ENCODE data around the gene GFOD2. TPM values are rescaled to one million over a fixed set of nuclear protein-coding genes. Genes with fewer than 3 reads are reported as not detected.
A peak's percentile ranks its signal among the peaks of the same experiment; 100 is the strongest.

GFOD2 gene
- total RNA-seq, 2 experiments from 2014 or later: 7.3 to 8.2 TPM

DNA sequence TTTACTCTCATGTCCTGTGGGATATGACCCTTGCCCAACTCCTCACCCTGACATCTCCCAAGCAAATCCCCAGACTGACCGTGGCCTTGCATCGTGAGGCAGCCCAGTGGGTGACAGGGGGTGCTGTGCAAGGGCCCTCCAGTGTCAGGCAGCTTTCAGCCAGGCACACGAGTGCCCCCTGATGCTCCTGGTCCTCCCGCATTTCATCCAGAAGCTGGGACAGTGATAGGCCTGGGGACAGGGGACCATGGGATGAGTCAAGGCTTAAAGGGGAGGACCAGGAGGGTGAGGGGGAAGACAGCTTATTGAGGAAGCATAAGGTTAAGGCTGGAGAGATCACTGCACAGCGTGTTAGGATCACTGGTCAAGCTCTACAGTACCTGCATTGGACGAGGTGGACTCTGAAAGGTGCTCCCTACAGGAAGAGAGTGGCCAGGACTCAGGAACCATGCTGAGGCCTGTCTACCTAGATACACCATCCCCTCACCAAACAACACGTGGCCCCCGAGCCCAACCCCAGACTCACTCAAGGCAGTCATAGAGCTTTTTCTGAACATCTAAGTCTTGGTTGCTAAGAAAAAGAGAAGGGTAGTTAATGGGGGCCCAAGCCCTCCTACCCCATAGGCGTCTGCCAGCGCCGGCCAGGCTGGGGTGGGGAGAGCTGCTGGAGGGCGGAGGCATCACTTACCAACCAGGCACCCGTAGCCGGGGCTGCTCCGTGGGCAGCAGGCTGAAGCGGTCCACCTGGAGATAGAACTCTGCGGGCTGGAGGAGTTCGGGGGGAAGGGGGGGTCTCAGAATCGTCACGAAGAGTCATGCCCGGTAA is 60.1 kb downstream of the GFOD2 start:
- no peaks in the 10 kb centered on the region for H3K9me3 Mint-ChIP-seq
- H3K27ac Mint-ChIP-seq: peak overlapping the region; percentile 92
- H3K4me1 Mint-ChIP-seq (ENCODE audit: low read depth): peaks cover 21% of the 10 kb centered on the region
- no peak for DNase-seq
- no peaks in the 10 kb centered on the region for H3K27me3 Mint-ChIP-seq (ENCODE audit: low read depth)
- peaks cover 10% of the 10 kb centered on the region for H3K36me3 Mint-ChIP-seq (ENCODE audit: low read depth)
- peak overlapping the region; percentile 90 for H3K4me3 Mint-ChIP-seq
- intact Hi-C loops (cut with micrococcal nuclease): no loop called here
- CTCF ChIA-PET: interaction anchor here (0.6 to 4.6 kb wide), 8 partner anchors 9 to 182 kb away, joined by 3 to 26 read pairs (median 8); partner anchors contain the start of genes CARMIL2 and CTCF

DNA sequence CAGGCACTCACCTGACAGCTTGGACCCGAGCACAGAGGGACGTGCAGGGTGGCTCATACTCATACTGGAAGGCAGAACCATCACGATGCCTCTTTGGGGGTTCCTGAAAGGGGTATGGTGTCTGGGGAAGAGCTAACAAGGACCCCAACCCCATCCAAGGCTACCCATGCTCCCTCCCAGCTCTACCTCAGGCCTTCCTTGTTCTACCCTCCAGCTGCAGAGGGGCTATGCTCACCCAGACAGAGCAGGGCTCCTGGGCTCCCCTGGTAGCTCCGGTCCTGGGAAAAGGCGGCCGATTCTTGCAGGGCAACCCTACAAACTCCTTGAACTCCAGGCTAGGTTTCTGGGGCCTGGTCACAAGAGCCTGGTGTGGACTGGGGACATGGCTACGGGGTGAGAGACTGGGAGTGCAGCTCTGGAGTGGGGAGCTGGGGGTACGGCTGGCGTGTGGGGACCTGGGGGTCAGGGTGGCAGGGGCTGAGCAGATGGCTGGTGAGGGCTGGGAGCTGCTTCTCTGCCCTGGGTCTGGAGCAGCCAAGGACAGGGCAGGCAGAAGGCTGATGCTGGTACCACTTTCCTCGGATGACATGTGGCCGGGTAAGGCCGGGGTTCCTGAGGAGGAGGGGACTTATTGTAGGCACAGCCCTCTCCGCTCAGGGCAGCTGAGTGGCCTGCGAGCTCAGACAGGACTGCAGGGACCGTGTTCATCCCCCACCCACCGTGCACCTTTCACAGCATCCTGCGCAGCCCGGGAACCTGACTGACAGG is 61.2 kb downstream of the GFOD2 start:
- Mint-ChIP-seq H3K27ac (no peak overlapping the region), H3K36me3 (ENCODE audit: low read depth) (peaks cover 10% of the 10 kb centered on the region), H3K4me1 (ENCODE audit: low read depth) (peaks cover 21% of the 10 kb centered on the region), H3K4me3 (no peak overlapping the region), H3K27me3 (ENCODE audit: low read depth) (no peaks in the 10 kb centered on the region), H3K9me3 (no peaks in the 10 kb centered on the region)
- no peak for DNase-seq
- CTCF ChIA-PET: interaction anchor here (0.5 to 4.6 kb wide), 8 partner anchors 8 to 157 kb away, joined by 3 to 26 read pairs (median 8); partner anchors contain the start of genes CARMIL2 and CTCF
- intact Hi-C loops (cut with micrococcal nuclease): no loop called here

DNA sequence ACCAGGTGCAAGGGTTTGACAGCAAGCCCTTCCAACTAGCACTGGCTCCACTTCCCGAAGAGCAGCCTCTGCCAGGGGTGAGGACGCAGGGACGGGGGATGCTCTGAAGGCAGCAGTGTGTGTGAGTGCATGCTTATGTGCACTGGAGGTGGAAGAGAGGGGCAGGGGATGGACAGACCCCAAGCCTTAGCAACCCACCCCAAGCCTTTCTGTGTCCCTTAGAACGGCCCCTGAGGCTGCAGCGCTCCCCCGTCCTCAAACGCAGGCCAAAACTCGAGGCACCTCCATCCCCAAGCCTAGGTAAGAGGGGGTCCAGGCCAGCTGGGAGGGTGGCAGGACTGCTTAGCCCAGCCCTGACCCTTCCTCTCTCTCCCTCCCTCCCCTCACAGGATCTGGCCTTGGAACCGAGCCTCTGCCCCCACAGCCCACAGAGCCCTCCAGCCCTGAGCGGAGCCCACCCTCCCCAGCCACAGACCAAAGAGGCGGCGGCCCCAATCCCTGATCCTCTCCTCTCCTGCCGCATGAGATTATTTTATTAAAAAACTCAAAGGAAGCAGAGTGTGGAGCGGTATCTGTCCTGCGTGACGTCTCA is 62.0 kb downstream of the GFOD2 start:
- Mint-ChIP-seq H3K36me3 (ENCODE audit: low read depth) (peaks cover 12% of the 10 kb centered on the region), H3K27ac (no peak overlapping the region), H3K4me1 (ENCODE audit: low read depth) (peaks cover 21% of the 10 kb centered on the region), H3K9me3 (no peaks in the 10 kb centered on the region), H3K4me3 (no peak overlapping the region), H3K27me3 (ENCODE audit: low read depth) (no peaks in the 10 kb centered on the region)
- CTCF ChIA-PET: interaction anchor here (2.3 to 4.6 kb wide), 2 partner anchors 13 to 136 kb away, joined by 14 to 26 read pairs; partner anchors contain the start of gene CARMIL2
- DNase-seq: no peak
- intact Hi-C loops (cut with micrococcal nuclease): no loop called here

DNA sequence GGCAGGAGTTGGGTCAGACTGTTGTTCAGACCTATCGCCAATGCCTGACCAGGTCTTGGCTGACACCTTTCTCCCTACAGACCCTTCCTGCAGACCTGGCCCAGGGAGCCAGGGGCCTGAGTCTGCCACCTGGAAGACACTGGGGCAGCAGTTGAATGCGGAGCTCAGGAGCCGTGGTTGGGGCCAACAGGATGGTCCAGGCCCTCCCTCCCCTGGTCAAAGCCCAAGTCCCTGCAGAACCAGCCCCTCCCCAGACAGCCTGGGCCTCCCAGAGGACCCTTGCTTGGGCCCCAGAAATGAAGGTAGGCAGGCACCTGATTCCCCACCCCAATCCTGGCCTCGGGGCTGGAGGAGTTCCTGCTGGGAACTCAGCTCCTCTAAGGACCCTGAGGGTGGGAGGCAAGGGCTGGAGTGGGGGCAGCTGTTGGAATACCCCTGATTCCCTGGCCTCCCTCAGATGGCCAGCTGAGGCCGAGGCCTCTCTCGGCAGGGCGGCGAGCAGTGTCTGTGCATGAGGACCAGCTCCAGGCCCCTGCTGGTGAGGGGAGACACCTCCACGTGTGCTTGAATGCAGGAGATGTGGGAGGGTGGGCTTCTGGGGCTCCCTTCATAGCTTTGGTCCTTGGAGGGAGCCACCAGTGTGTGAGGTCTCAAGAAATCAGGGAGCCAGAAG is 62.6 kb downstream of the GFOD2 start:
- CTCF ChIA-PET: no interaction called here
- no peak overlapping the region for H3K4me3 Mint-ChIP-seq
- H3K36me3 Mint-ChIP-seq (ENCODE audit: low read depth): peaks cover 17% of the 10 kb centered on the region
- intact Hi-C loops (cut with micrococcal nuclease): no loop called here
- no peak overlapping the region for H3K27ac Mint-ChIP-seq
- no peaks in the 10 kb centered on the region for H3K27me3 Mint-ChIP-seq (ENCODE audit: low read depth)
- no peak for DNase-seq
- no peaks in the 10 kb centered on the region for H3K9me3 Mint-ChIP-seq
- peaks cover 20% of the 10 kb centered on the region for H3K4me1 Mint-ChIP-seq (ENCODE audit: low read depth)

DNA sequence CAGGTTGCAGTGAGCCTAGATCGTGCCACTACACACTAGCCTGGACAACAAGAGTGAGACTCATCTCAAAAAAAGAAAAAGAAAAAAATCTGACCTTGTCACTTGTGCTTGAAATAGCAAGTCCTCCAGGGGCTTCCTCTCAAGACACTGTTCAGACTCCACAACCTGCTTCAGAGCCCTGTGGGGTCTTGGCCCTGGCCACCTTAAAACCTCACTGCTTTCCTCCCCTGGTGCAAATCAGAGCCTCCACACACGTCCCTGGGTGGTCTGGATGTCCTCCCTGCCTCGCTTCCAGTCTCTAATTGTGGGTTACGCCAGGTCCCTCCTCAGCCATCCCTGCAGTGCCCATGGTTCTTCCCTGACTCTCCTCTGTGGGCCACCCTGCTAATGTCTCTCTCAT is 63.8 kb downstream of the GFOD2 start:
- no peak overlapping the region for H3K4me3 Mint-ChIP-seq
- H3K9me3 Mint-ChIP-seq: no peaks in the 10 kb centered on the region
- CTCF ChIA-PET: no interaction called here
- no peaks in the 10 kb centered on the region for H3K27me3 Mint-ChIP-seq (ENCODE audit: low read depth)
- peaks cover 18% of the 10 kb centered on the region for H3K4me1 Mint-ChIP-seq (ENCODE audit: low read depth)
- H3K27ac Mint-ChIP-seq: no peak overlapping the region
- intact Hi-C loops (cut with micrococcal nuclease): no loop called here
- DNase-seq: no peak
- H3K36me3 Mint-ChIP-seq (ENCODE audit: low read depth): peaks cover 22% of the 10 kb centered on the region

DNA sequence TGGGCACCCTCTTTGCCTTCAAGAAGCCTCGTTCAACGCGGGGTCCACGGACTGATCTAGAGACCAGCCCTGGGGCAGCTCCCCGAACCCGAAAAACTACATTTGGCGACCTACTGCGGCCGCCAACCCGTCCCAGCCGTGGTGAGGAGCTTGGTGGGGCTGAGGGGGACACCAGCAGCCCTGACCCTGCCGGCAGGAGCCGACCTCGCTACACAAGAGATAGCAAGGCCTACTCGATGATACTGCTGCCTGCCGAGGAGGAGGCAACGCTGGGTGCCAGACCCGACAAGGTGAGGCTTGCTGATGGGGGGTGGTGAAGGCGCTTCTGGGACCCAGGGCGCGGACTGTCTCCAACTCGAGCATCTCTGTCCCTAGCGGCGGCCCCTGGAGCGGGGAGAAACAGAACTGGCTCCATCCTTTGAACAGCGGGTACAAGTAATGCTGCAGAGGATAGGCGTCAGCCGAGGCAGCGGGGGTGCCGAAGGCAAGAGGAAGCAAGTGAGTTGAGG is 64.7 kb downstream of the GFOD2 start:
- no peaks in the 10 kb centered on the region for H3K27me3 Mint-ChIP-seq (ENCODE audit: low read depth)
- CTCF ChIA-PET: no interaction called here
- H3K4me1 Mint-ChIP-seq (ENCODE audit: low read depth): peaks cover 21% of the 10 kb centered on the region
- H3K9me3 Mint-ChIP-seq: no peaks in the 10 kb centered on the region
- H3K36me3 Mint-ChIP-seq (ENCODE audit: low read depth): peaks cover 28% of the 10 kb centered on the region
- no peak for DNase-seq
- no peak overlapping the region for H3K27ac Mint-ChIP-seq
- intact Hi-C loops (cut with micrococcal nuclease): no loop called here
- no peak overlapping the region for H3K4me3 Mint-ChIP-seq

DNA sequence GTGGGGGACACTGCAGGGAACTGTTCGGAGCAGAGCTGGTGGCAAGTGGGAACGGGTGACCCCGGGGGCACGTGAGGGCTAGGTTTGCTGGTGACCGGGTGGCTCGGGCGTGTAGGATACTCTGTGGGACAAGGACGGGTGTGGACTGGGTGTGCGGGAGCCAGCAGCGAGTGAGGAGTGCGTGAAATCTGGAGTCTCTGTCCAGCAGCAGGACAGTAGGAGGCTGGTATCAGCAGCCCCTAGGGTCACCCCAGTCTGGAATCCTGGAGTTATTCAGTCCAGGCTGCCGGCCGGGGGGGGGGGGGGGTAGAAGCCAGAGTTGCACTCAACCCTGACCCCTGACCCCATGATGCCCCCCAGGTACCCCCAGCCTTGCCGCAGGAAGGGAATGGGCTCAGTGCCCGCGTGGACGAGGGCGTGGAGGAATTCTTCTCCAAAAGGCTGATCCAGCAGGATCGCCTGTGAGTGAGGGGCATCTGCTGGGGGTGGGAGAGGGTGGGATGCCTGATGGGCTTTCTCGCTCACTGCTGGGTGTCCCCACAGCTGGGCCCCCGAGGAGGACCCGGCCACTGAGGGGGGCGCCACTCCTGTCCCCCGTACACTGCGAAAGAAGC is 65.2 kb downstream of the GFOD2 start:
- intact Hi-C loops (cut with micrococcal nuclease): no loop called here
- Mint-ChIP-seq H3K4me1 (ENCODE audit: low read depth) (peaks cover 16% of the 10 kb centered on the region), H3K27ac (no peak overlapping the region), H3K27me3 (ENCODE audit: low read depth) (no peaks in the 10 kb centered on the region), H3K36me3 (ENCODE audit: low read depth) (peaks cover 30% of the 10 kb centered on the region), H3K9me3 (no peaks in the 10 kb centered on the region), H3K4me3 (no peak overlapping the region)
- no peak for DNase-seq
- CTCF ChIA-PET: no interaction called here

DNA sequence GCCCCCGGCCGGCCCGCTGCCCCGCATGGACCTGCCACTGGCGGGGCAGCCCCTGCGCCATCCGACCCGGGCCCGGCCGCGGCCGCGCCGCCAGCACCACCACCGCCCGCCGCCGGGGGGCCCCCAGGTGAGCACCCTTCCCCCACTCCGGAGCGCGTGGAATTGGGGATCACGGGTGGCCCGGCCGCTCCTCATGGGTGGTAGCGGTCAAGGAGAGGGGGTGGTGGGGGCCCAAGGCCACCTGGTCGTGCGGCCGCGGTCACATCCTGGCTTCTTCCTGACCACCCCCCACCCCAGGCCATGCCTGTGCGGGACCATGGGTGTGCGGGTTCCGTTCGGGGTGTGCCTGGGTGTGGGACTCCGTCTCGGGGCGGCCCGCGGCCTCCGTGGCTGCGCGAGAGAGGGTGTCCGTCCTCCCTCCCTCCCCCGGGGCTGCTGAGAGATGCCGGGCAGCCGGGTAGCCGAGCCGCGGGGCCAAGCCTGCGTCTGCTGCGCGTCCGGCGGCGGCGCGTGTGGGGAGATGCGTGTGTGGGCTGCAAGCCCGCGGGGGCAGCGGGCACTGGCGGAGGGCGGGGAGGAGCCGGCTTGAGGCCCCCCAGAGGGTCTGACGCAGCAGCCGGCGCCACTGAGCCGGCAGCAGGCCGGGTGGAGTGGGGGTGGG is 65.9 kb downstream of the GFOD2 start:
- intact Hi-C loops (cut with micrococcal nuclease): no loop called here
- Mint-ChIP-seq H3K27ac (no peak overlapping the region), H3K4me1 (ENCODE audit: low read depth) (peaks cover 12% of the 10 kb centered on the region), H3K36me3 (ENCODE audit: low read depth) (peaks cover 33% of the 10 kb centered on the region), H3K9me3 (no peaks in the 10 kb centered on the region), H3K27me3 (ENCODE audit: low read depth) (no peaks in the 10 kb centered on the region), H3K4me3 (no peak overlapping the region)
- no peak for DNase-seq
- CTCF ChIA-PET: interaction anchor here (3.8 kb wide), 1 partner anchor 106 kb away, joined by 10 read pairs; no protein-coding TSS in a partner anchor

DNA sequence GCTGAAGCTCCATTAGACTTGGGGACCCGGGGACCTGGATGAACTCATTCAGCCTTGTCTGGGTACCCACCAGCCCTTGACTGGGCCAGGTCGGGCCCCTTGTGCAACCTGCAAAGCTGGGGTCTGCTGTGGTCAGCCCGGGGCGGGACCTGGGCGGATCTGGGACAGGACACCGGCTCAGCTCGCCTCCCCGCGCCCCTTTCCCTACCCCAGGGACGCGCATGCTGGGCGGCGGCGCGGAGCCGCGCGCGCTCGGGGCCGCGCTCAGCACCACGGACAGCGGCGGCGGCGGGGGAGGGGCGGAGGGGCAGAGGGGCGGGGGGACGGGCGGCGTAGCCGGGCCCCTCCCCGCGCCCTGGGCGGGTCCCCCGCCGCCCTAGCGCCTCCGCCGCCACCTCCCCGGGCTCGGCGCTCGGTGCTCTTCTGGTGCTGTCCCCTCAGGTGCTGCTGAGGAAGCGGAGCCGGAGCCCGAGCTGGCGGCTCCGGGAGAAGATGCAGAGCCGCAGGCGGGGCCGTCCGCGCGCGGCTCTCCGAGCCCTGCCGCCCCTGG is 66.5 kb downstream of the GFOD2 start:
- no peak overlapping the region for H3K4me3 Mint-ChIP-seq
- no peaks in the 10 kb centered on the region for H3K9me3 Mint-ChIP-seq
- H3K27me3 Mint-ChIP-seq (ENCODE audit: low read depth): no peaks in the 10 kb centered on the region
- intact Hi-C loops (cut with micrococcal nuclease): no loop called here
- peaks cover 30% of the 10 kb centered on the region for H3K36me3 Mint-ChIP-seq (ENCODE audit: low read depth)
- DNase-seq: no peak
- no peak overlapping the region for H3K27ac Mint-ChIP-seq
- CTCF ChIA-PET: interaction anchor here (3.8 kb wide), 1 partner anchor 106 kb away, joined by 10 read pairs; no protein-coding TSS in a partner anchor
- peaks cover 8% of the 10 kb centered on the region for H3K4me1 Mint-ChIP-seq (ENCODE audit: low read depth)

DNA sequence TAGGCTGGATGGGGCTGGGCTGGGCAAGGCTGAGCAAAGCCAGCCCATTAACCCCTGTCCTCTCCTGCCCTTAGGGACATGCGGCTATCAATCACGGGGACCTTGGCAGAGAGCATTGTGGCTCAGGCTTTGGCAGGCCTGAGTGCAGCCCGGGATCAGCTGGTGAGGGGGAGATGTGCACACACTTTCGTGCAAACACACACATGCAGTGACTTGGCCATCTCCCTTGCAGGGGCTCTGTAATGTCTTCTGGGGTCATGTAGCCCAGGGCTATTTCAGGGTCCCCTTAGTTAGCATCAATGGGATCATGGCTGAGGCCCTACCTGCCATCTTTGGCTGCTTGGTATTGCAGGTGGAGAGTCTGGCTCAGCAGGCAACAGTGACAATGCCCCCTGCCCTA is 67.3 kb downstream of the GFOD2 start:
- Mint-ChIP-seq H3K4me1 (ENCODE audit: low read depth) (peaks cover 8% of the 10 kb centered on the region), H3K9me3 (no peaks in the 10 kb centered on the region), H3K27ac (no peak overlapping the region), H3K27me3 (ENCODE audit: low read depth) (no peaks in the 10 kb centered on the region), H3K4me3 (no peak overlapping the region), H3K36me3 (ENCODE audit: low read depth) (peaks cover 32% of the 10 kb centered on the region)
- intact Hi-C loops (cut with micrococcal nuclease): no loop called here
- CTCF ChIA-PET: interaction anchor here (1.4 to 3.8 kb wide), 2 partner anchors 105 to 131 kb away, joined by 7 to 10 read pairs; no protein-coding TSS in a partner anchor
- DNase-seq: no peak

DNA sequence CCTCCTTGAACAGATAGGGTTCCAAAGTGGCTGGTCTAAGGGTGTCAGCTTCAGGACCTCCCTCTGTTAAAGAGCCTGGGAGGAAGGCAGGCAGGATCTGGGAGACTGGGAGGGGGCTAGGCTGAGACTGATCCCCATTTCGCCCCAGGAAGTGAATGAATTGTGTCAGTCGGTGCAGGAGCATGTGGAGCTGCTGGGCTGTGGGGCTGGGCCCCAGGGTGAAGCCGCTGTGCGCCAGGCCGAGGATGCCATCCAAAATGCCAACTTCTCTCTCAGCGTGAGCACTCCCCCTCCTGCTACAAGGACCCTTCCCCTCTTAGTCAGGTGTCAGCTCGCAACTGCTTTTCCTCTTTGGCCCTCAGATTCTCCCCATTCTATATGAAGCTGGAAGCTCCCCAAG is 68.1 kb downstream of the GFOD2 start:
- no peak overlapping the region for H3K4me3 Mint-ChIP-seq
- intact Hi-C loops (cut with micrococcal nuclease): no loop called here
- H3K4me1 Mint-ChIP-seq (ENCODE audit: low read depth): peaks cover 12% of the 10 kb centered on the region
- peaks cover 35% of the 10 kb centered on the region for H3K36me3 Mint-ChIP-seq (ENCODE audit: low read depth)
- CTCF ChIA-PET: interaction anchor here (1.3 to 3.8 kb wide), 3 partner anchors 7 to 130 kb away, joined by 4 to 10 read pairs (median 7); no protein-coding TSS in a partner anchor
- no peak overlapping the region for H3K27ac Mint-ChIP-seq
- H3K9me3 Mint-ChIP-seq: no peaks in the 10 kb centered on the region
- H3K27me3 Mint-ChIP-seq (ENCODE audit: low read depth): no peaks in the 10 kb centered on the region
- no peak for DNase-seq
